Measurements from ENCODE around the gene ETS1.

GRCh38 chr11:128480066-128480465 lies 107.3 kb downstream of the ETS1 start:
- TF ChIP-seq EZH2 (IDR thresholded peaks at IDR 0.05) (no peak), EZH2phosphoT487 (IDR thresholded peaks at IDR 0.05) (no peak)
